HG03521 (cell line): ENCODE data around the gene LY9.

Source experiments
- ATAC-seq: cut with Tn5 transposase; IDR thresholded peaks from one replicate; pipeline ENCODE4 v1.9.1; 2021; ENCODE audit warnings: mild to moderate bottlenecking, moderate library complexity; ENCODE audit not compliant: unreplicated experiment

The LY9 gene

GRCh38 chr1:160795951-160796383, at the start of gene LY9:
LY9 (plus strand) TSS chr1:160796174; CDS start chr1:160796188, 14 bp downstream.
- peak; percentile 72 for ATAC-seq

- ATAC-seq: no peak
Observed at GRCh38 chr1:160746836-160747500, 49.0 kb upstream of the LY9 start.

- no peak for ATAC-seq
Observed at GRCh38 chr1:160747717-160748116, 48.3 kb upstream of the LY9 start.

DNA sequence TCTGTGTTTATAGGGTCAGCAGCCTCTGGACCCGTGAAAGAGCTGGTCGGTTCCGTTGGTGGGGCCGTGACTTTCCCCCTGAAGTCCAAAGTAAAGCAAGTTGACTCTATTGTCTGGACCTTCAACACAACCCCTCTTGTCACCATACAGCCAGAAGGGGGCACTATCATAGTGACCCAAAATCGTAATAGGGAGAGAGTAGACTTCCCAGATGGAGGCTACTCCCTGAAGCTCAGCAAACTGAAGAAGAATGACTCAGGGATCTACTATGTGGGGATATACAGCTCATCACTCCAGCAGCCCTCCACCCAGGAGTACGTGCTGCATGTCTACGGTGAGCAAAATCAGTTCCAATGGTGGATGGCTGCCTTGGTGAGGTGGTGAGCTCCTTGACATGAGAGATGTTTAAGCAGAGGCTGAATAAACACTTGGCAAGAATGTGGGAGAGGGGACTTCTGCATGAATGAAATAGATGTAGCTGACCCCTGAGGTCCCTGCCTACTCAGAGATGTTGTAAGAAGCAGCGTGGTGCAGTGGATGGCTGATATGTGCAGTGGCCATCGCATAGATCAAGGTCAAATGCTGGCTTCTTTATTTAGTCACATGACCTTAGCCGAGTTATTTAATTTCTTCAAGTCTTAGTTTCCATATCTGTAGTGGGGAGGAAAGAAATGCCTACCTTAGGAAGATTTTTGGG, 47.6 kb upstream of the LY9 start:
- ATAC-seq: no peak

- no peak for ATAC-seq
Observed at GRCh38 chr1:160748878-160749269, 47.1 kb upstream of the LY9 start.

DNA sequence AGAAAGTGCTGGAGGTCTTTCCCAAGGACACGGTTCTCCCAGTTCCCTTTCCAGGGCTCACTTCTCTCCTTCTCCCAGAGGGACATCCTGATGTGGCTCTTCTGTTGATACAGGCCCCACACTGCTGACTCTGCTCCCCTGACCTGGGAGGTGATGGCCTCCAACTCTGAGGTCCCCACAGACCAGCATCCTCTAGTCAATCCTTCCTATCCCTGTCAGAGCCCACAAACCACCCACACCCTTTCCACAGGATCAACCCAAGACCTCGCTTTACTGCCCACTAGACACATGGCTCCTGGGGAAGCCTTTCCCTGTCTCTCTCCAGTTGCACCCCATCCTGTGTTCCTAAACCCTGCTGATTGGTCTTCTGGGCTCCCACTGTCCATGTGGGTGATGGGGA, 45.4 kb upstream of the LY9 start:
- ATAC-seq: no peak

- ATAC-seq: no peak
Observed at GRCh38 chr1:160752406-160752805, 43.6 kb upstream of the LY9 start.

GRCh38 chr1:160752924-160753323, 43.0 kb upstream of the LY9 start:
- no peak for ATAC-seq

DNA sequence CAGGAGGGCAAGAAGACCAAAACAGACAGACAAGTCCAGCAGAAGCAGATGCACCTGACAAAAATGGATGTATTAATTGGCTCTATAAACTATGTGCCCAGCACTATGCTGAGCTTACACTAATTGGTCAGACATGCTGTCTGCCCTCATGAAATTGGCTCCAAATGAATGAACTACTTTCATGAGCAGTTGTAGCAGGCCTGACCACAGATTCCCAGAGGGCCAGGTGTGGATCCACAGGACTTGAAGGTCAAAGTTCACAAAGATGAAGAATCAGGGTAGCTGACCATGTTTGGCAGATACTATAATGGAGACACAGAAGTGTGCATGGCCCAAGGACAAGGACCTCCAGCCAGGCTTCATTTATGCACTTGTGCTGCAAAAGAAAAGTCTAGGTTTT, 42.4 kb upstream of the LY9 start:
- no peak for ATAC-seq

GRCh38 chr1:160755461-160755860, 40.5 kb upstream of the LY9 start:
- no peak for ATAC-seq

DNA sequence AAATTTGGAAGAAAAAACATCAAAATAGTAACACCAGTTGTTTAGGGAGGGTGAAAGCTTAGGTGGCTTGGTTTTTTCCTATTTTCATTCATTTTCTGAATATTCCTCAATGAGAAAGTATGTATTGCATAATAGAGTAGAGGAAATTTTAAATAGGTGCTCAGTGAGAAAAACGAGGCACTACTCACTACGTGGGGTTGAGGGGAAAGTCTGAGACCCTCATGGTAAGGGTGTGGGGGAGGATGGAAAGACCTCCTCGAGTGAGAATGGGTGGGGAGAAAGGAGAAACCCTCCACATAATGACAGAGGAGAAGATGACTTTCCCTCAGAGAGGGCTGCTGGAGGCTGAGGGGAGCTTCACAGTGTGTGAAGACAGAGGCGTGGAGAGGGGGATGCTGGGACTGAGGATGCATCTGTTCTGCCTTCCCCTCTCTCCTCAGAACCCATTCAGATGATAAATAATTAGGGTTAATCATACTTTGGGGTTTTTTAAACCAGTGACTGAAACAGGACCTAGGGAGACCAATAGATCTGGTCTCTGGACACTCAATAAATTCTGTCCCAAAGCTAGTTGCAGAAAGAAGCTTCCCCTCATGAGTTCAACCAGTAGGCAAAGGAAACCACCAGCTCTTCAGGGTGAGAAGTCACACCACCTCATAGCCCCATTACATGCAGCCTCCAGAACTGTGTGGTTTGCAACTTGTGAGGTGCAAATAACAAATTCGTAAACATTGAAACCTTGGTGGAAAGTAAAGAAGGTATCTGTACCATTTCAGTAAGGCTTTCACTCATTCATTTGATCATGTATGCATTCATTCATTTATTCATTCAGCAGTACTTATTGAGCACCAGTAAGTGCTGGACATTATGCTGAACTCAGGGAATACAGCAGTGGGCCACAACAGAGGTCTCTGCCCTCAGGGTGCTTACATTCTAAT, 39.8 kb upstream of the LY9 start:
- ATAC-seq: peak; percentile 58

DNA sequence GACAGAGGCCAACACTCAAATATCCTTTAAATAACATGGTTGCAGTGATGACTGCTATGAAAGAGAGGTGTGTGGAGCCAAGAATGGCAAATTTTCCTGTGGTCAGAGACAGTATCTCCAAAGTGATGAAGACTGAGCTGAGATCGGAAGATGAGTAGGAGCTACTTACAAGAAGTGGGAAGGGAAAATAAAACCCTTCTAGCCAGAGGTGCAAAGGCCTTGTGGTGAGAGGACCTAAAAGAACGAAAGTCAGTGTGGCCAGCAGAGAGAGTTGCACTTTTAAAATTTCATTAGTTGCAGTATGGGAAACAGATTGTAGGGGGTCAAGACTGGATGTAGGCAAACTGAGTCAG, 39.1 kb upstream of the LY9 start:
- no peak for ATAC-seq

GRCh38 chr1:160758521-160758920, 37.5 kb upstream of the LY9 start:
- ATAC-seq: no peak

GRCh38 chr1:160759740-160760139, 36.2 kb upstream of the LY9 start:
- ATAC-seq: no peak

- ATAC-seq: no peak
Observed at GRCh38 chr1:160761046-160761445, 34.9 kb upstream of the LY9 start.

- ATAC-seq: no peak
Observed at GRCh38 chr1:160761886-160762285, 34.1 kb upstream of the LY9 start.

GRCh38 chr1:160763993-160764392, 32.0 kb upstream of the LY9 start:
- ATAC-seq: no peak

- peak; percentile 37 for ATAC-seq
Observed at GRCh38 chr1:160767395-160768294, 28.3 kb upstream of the LY9 start.

DNA sequence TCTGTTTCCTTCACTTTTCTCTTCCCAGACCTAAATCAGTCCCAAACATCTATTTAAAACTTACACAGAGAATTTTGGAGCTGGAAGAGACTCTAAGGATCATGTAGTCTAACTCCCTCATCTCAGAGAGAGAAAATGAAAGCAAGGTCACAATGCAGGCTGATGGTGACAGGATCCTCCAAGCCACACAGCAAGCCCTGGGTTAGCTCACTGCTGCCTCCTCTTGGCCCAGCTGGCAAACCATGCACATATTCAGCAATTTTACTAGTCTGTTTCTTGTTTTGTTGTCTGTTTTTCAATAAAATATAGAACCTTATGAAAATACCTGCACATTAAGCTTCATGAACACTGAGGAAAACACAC, 27.7 kb upstream of the LY9 start:
- peak; percentile 91 for ATAC-seq

DNA sequence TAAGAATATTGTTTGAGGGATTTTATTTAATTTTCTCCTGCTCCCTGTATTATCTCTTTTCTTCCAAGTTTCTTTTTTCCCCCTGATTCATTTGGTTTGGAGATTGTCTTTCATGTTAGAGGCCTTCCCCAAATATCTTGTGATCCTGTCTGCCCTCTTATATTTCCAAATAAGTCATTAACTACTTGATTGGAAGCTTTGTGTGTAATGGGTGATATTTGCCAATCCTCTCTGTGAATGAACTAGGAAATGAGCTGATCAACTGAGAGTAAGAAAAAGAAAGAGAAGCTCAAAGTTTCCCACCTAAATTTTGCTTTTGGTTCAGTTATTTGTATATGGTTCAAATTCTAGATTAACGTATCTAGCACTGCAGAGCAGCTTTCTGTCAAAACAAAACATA, 23.6 kb upstream of the LY9 start:
- ATAC-seq: no peak

GRCh38 chr1:160773093-160773492, 22.9 kb upstream of the LY9 start:
- no peak for ATAC-seq
